Parathyroid adenoma (tissue), 2 donors: ENCODE results near the gene ANKRD42.
A peak's percentile ranks its signal among the peaks of the same experiment; 100 is the strongest.

ENCODE experiments used
- H2AFZ ChIP-seq: fragments of 300-600 bp; sonication (generic); one replicate; pipeline ENCODE4 v1.7.0; 2017; ENCODE audit warnings: antibody characterized with exemption, mild to moderate bottlenecking
- H3K27ac ChIP-seq: fragments of 300-600 bp; sonication (generic); one replicate; pipeline ENCODE4 v1.7.0; 2017
- H3K27me3 ChIP-seq: fragments of 300-600 bp; sonication (generic); one replicate; pipeline ENCODE4 v1.7.0; 2017; ENCODE audit warnings: low read length; ENCODE audit not compliant: control insufficient read depth, insufficient read depth
- H3K36me3 ChIP-seq: fragments of 300-600 bp; sonication (generic); one replicate; pipeline ENCODE4 v1.7.0; 2017; ENCODE audit warnings: low read length; ENCODE audit not compliant: control insufficient read depth, insufficient read depth
- H3K4me1 ChIP-seq: fragments of 300-600 bp; sonication (generic); one replicate; pipeline ENCODE4 v1.7.0; 2017; ENCODE audit warnings: control low read depth
- H3K4me2 ChIP-seq: fragments of 300-600 bp; sonication (generic); one replicate; pipeline ENCODE4 v1.7.0; 2017; ENCODE audit warnings: low read length
- H3K4me3 ChIP-seq: fragments of 300-600 bp; sonication (generic); one replicate; pipeline ENCODE4 v1.7.0; 2017; ENCODE audit warnings: low read depth, low read length
- H3K79me2 ChIP-seq: fragments of 300-600 bp; sonication (generic); one replicate; pipeline ENCODE4 v1.7.0; 2017; ENCODE audit warnings: control low read depth
- H3K9ac ChIP-seq: fragments of 300-600 bp; sonication (generic); one replicate; pipeline ENCODE4 v1.7.0; 2017; ENCODE audit warnings: mild to moderate bottlenecking
- H3K9me3 ChIP-seq: fragments of 300-600 bp; sonication (generic); one replicate; pipeline ENCODE4 v1.7.0; 2017; ENCODE audit warnings: low read length; ENCODE audit not compliant: control insufficient read depth
- CTCF ChIP-seq: fragments of 300-600 bp; sonication (generic); IDR thresholded peaks from one replicate; pipeline ENCODE4 v1.7.0; 2017; ENCODE audit warnings: antibody characterized with exemption, mild to moderate bottlenecking
- donor health status: primary hyperparathyroidism.

The ANKRD42 gene

GRCh38 chr11:83193315-83194280 is at the start of gene ANKRD42:
ANKRD42 (plus strand) TSS chr11:83193712; CDS start chr11:83194671, 959 bp downstream.
- peak within 1 kb of the TSS; percentile 71 for H2AFZ ChIP-seq
- no peaks in the 10 kb centered on the region for H3K4me1 ChIP-seq
- H3K9me3 ChIP-seq: no peaks in the 10 kb centered on the region
- H3K79me2 ChIP-seq: peaks cover 9% of the 10 kb centered on the region
- peak within 1 kb of the TSS; percentile 5 for H3K9ac ChIP-seq
- no peak for TF ChIP-seq CTCF
- H3K27ac ChIP-seq: peak within 1 kb of the TSS; percentile 87
- H3K36me3 ChIP-seq: no peaks in the 10 kb centered on the region
- H3K4me2 ChIP-seq: peak within 1 kb of the TSS; percentile 46
- peak within 1 kb of the TSS; percentile 80 for H3K4me3 ChIP-seq
- H3K27me3 ChIP-seq: no peaks in the 10 kb centered on the region

- peak overlapping the region; percentile 13 for H2AFZ ChIP-seq
- H3K9ac ChIP-seq: no peak overlapping the region
- H3K36me3 ChIP-seq: no peaks in the 10 kb centered on the region
- no peaks in the 10 kb centered on the region for H3K79me2 ChIP-seq
- no peaks in the 10 kb centered on the region for H3K9me3 ChIP-seq
- no peak overlapping the region for H3K27ac ChIP-seq
- no peak overlapping the region for H3K4me2 ChIP-seq
- no peaks in the 10 kb centered on the region for H3K4me1 ChIP-seq
- H3K27me3 ChIP-seq: no peaks in the 10 kb centered on the region
- no peak for TF ChIP-seq CTCF
- no peak overlapping the region for H3K4me3 ChIP-seq
Observed at GRCh38 chr11:83147895-83148294, 45.6 kb upstream of the ANKRD42 start.

GRCh38 chr11:83150450-83150849 is 43.1 kb upstream of the ANKRD42 start:
- no peak overlapping the region for H2AFZ ChIP-seq
- no peaks in the 10 kb centered on the region for H3K27me3 ChIP-seq
- no peaks in the 10 kb centered on the region for H3K36me3 ChIP-seq

GRCh38 chr11:83151274-83151977 is 42.1 kb upstream of the ANKRD42 start:
- Histone ChIP-seq H3K27ac (no peak overlapping the region), H3K79me2 (no peaks in the 10 kb centered on the region), H2AFZ (no peak overlapping the region), H3K4me3 (no peak overlapping the region), H3K36me3 (no peaks in the 10 kb centered on the region), H3K9me3 (no peaks in the 10 kb centered on the region), H3K27me3 (no peaks in the 10 kb centered on the region), H3K9ac (no peak overlapping the region), H3K4me1 (no peaks in the 10 kb centered on the region), H3K4me2 (no peak overlapping the region)
- no peak for TF ChIP-seq CTCF

More at GRCh38 chr11:83150450-83150849, 43.1 kb upstream of the ANKRD42 start:
- no peaks in the 10 kb centered on the region for H3K79me2 ChIP-seq
- no peak overlapping the region for H3K9ac ChIP-seq
- H3K9me3 ChIP-seq: no peaks in the 10 kb centered on the region
- H3K4me2 ChIP-seq: no peak overlapping the region
- no peak overlapping the region for H3K4me3 ChIP-seq
- no peak overlapping the region for H3K27ac ChIP-seq
- TF ChIP-seq CTCF: no peak
- H3K4me1 ChIP-seq: no peaks in the 10 kb centered on the region
